GM18951 (cell line): ENCODE results near the gene GPR26.

Source experiments
- POLR2A ChIP-seq: IDR thresholded peaks from 4 replicates; pipeline ENCODE4 v1.6.1; 2011; ENCODE audit warnings: mild to moderate bottlenecking; ENCODE audit not compliant: insufficient read length, insufficient read depth; ENCODE audit errors: extremely low read depth
- in situ Hi-C: fragments of 300-500 bp; cut with MboI; formaldehyde crosslinking; loops from one replicate; pipeline ENCODE4 v1.12.0; 2022; ENCODE audit warnings: low sequenced_read_pairs, mixed read lengths, inconsistent platforms; ENCODE audit not compliant: unreplicated experiment

GPR26 gene

GRCh38 chr10:123665491-123666286 is 466 bp upstream of the GPR26 start:
- TF ChIP-seq POLR2A = no peak
- in situ Hi-C loops = no loop called here

- in situ Hi-C loops = no loop called here
- TF ChIP-seq POLR2A = no peak
These were observed 3.7 kb downstream of the GPR26 start for GRCh38 chr10:123669886-123670285.

DNA sequence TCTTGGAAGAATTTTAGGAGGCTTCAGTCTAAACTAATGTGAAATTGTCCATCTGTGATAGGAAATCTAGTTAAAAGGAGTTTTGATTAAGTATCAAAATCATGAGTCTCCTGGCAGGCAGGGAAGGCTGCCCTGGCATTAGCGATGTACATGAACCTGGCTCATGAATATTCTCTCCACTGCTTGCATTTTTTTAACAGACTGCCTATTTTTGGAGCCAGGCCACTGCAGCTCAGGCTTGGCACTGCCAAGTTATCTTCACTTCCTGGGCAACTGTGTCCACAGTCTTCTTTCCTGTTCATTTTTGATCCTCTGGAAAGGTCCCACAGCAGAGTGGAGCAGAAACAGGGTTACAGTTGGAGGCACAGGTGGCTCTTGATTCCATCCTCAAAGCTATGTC is 7.0 kb downstream of the GPR26 start:
- no peak for TF ChIP-seq POLR2A
- in situ Hi-C loops = no loop called here

- in situ Hi-C loops = no loop called here
- TF ChIP-seq POLR2A = no peak
These were observed 8.6 kb downstream of the GPR26 start for GRCh38 chr10:123674741-123675140.

- in situ Hi-C loops = no loop called here
- TF ChIP-seq POLR2A = no peak
These were observed 9.7 kb downstream of the GPR26 start for GRCh38 chr10:123675811-123676210.

DNA sequence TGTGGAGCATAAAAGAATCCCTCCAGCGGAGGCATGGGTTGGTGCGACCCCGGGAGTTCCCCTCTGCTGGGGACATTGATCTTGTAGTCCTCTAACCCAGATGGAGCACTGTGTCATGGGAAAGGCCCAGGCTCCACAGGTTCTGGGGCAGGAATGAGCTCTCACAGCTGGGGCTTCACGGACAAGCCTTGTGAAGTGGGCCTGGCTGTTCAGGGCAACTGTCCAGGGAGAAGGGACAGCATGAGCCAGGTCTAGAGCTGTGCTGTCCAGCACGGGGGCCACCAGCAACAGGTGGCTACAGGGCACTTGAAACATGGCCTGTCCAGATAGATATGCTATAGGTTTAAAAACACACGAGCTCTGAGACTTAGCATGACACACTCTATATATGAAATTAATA is 11.4 kb downstream of the GPR26 start:
- in situ Hi-C loops = no loop called here
- TF ChIP-seq POLR2A = no peak

- in situ Hi-C loops = no loop called here
- TF ChIP-seq POLR2A = no peak
These were observed 12.2 kb downstream of the GPR26 start for GRCh38 chr10:123678376-123678775.

- no peak for TF ChIP-seq POLR2A
- in situ Hi-C loops = no loop called here
These were observed 15.1 kb downstream of the GPR26 start for GRCh38 chr10:123681285-123681684.

GRCh38 chr10:123682477-123682876 is 16.3 kb downstream of the GPR26 start:
- in situ Hi-C loops = no loop called here

GRCh38 chr10:123683459-123683858 is 17.3 kb downstream of the GPR26 start:
- no peak for TF ChIP-seq POLR2A
- in situ Hi-C loops = no loop called here

More at GRCh38 chr10:123682477-123682876, 16.3 kb downstream of the GPR26 start:
- TF ChIP-seq POLR2A = no peak

GRCh38 chr10:123683865-123684264 is 17.7 kb downstream of the GPR26 start:
- in situ Hi-C loops = no loop called here
- TF ChIP-seq POLR2A = no peak

GRCh38 chr10:123685260-123685659 is 19.1 kb downstream of the GPR26 start:
- TF ChIP-seq POLR2A = no peak

DNA sequence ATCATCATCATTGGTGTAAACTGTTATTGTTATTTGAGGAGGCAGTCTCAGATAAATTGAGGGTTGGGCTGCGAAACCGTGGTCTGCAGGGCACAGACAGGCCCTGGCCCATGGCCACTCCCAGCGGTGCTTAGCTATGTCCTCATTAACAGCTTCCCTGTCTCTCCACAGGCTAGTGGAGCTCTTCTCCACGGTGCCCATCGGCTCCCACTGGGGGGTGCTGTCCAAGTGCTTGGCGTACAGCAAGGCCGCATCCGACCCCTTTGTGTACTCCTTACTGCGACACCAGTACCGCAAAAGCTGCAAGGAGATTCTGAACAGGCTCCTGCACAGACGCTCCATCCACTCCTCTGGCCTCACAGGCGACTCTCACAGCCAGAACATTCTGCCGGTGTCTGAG is 21.6 kb downstream of the GPR26 start:
- no peak for TF ChIP-seq POLR2A
- in situ Hi-C loops = no loop called here

More at GRCh38 chr10:123685260-123685659, 19.1 kb downstream of the GPR26 start:
- in situ Hi-C loops = no loop called here

- in situ Hi-C loops = no loop called here
- TF ChIP-seq POLR2A = no peak
These were observed 23.7 kb downstream of the GPR26 start for GRCh38 chr10:123689880-123690279.
